Measurements from ENCODE around the gene SIT1.

Gene SIT1, protein sequence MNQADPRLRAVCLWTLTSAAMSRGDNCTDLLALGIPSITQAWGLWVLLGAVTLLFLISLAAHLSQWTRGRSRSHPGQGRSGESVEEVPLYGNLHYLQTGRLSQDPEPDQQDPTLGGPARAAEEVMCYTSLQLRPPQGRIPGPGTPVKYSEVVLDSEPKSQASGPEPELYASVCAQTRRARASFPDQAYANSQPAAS
- 26.1 to 40.5 reads per million in 2 donors for total RNA-seq

DNA sequence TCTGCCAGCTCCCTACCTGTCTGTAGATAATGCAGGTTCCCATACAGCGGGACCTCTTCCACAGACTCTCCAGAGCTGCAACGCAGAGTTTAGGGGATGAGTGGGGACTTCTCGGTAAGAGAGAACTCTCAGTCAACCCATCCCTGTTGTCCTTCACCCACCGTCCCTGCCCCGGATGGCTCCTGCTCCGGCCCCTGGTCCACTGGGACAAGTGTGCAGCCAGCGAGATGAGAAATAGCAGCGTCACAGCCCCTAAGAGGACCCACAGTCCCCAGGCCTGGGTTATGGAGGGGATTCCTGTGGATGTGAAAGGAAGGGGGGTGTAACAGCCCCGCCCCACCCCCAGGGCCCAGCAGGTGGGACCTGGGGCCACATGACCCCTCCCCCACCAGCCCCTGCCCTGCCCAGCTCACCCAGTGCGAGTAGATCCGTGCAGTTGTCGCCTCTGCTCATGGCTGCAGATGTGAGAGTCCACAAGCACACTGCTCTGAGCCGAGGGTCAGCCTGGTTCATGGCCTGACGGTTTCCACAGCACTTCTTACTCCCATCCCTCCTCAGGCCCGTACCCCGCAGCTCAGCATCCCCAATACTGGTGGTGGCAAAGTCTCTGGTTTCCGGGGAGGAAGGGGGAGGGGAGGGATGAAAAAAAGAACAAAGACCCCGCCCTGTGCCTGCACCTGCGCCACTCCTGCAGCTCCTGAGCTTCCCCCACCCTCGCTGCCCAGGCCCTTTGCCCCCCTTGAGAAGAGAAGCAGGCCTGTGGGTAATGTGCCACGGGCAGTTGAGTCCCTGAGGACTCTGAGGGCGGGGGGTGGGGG, at the start of gene SIT1:
Gene SIT1, minus strand, starts transcription at position 591 of the 818 bp plus-strand sequence. Its CDS starts 78 bp downstream, at position 513.
- DNase-seq = no peak

DNA sequence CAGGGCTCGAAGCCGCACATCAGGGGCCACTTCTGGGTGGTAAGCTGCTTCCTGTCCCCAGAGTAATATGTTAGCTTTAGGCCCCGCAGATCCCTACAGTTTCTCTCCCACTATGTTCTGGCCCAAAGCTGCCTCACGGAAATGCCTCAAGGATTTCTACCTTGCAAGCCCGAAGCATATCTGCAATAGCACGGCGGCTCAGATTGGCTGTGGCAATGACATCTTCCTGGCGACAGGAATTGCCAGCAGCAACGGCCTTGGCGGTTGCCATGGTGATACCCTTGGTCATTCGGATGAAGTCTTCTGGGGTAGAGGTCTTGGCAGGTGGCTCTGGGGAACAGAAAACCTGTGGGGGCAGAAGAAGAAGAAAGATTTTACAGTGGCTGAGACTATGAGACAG, 49.3 kb upstream of the SIT1 start:
- DNase-seq = no peak

DNA sequence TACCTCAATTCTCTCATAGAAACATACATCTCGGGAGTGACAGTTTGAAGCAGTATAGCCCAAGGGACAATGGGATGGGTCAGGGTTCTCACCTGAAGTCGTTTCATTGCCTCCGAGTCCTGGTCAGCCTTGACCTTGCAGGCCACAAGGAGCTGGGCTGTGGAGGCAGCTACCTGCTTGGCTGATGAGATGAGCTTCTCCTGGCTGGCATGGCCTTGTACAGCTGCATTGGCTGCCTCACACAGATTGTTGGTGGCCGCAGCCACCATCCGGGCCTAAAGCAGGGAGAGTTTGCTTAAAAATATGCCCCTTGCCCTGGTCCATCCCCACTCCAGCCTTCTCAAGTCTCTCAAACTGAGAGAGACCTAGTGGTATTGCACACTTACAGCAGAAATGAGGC, 47.5 kb upstream of the SIT1 start:
- no peak for DNase-seq

DNA sequence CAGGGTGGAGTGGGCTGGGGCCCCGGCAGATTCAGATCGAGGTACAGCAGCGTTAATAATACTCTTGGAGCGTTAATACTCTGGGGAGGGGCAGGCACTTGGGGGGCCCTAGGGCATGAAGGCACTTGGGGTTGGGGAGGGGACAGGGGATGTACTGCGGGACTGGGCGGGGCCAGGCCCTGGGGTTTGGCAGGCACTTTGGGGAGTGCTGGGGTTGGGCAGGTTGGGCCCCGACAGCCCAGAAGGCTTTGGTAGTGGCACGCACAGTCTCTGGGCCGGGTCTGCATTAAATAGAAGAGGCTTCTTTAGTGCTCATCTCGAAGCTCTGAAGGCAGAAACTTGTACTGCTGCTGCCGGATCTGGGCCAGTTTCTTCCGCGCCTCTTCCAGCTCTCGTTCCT, 46.8 kb upstream of the SIT1 start:
- no peak for DNase-seq

DNA sequence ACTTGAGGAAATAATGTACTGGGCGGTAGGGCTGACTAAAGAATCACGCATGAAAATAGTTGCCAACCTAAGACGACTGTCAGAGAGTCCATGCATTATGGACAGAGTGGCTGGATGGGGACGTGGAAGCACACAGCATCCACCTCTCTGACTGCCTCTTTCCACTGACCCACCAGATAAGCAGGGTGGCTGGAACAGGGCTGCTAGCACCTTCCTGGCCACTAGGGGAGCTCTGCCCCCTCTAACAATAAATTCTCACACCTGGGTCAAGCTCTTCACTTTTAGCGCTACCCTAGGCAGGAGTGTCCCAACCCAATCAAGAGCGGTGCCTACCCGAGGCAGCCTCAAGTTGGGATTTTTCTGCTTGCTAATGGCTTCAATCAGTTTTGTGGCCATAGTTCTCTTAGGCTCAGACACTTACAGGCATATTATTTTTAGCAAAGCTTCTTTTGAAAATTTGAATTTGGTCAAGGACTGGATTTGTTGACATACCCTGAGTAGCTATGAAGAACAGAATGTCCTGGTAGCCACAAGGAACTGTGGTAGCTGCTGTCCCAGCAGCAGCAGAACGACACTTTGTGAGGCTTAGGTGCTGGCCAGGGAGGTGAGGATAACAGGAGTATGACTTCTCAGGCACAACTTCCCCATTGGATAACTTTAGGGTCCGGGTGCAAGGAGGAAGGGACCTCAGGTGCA, 45.9 kb upstream of the SIT1 start:
- peak; percentile 42 for DNase-seq

DNA sequence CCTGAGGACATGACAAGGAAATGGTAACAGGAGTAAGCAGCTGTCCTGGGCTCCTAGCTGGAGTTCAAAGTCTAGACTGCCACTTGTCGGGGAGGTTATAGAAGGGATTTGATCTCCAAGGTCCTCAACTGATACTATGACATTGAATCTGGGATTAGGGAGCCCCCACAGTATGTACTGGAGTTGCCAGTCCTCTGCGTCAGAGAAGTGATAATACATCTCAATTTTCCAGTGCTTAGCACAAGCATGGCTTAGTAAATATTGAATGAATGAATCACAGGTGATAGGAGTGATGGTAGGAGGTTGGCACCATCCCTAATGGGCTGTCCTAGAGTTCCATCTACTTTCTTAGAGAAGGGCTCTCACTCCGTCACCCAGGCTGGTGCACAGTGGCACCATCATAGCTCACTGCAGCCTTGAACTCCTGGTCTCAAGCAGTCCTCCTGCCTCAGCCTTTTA, 45.2 kb upstream of the SIT1 start:
- no peak for DNase-seq

DNA sequence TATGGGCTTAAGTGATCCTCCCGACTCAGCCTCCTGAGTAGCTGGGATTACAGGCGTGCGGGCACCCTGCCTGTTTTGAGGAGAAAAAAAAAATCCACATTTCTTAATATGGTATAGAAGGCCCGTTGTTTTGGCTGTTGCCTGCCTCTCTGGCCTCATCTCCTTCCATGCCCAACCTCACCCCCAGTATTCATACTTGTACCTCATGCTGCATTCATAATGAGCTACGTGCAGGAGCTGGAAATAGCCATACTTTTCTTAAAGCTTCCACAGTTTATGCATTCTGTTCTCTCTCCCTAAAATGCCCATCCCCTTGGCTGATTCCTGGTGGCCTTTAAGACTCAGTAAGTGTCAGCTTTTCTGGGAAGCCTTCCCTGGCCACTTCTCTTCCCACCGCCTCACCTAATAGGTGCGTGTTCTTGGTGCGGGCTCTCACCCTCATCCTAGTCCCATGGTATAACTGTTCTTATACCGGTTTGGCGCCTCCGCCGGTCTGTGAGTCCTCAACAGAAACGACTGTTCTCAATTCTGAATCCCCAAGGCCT, 41.1 kb upstream of the SIT1 start:
- no peak for DNase-seq

DNA sequence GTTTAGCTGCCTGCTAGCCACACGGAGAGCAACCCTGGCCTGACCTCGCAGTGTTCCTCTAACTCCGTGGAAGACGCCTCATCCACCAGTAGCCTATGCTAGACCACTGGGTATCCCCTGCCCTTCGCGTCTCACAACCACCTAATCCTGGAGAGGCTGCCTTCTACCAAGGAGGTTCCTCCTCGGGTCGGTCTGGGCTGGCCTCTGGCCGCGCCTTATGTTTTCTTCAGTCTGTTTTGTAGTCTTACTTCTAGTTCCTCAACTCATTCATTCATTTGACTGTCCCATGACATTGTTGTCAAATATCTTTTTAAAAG, 40.6 kb upstream of the SIT1 start:
- DNase-seq = no peak

DNA sequence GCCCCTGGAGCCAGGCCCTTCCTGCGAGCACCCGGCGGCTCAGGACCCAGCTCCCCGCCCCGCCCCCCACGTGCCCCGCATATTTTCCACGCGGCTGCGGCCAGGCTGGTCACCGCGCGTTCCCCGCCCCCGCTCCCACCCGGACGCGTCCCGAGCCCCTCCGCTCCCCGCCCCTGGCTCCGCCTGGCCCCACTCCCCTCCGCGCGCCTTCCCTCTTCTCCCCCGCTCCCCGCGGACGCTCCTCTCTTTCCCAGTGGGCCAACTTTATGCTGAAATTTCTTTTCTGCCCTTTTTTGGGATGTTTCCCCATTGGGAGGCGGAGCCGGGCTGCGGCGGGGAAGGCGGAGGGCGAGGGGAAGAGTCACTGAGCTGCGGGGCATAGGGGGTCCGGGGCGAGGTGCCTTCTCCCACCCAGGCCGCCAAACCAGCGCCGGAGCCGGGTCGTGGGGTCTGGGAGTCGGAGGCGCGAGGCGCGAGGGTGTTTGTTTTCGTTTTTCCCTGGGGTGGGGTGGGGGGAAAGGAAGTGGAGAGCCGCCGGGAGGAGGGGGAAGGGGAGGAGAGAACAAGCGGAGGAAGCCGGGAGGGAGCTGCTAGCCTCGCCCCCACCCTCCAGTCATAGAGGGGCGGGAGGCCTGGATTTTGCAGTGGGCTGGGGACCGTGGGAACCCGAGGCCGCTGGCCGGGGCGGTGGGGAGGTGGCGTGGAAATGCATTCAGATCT, 40.0 kb upstream of the SIT1 start:
- peak; percentile 30 for DNase-seq

DNA sequence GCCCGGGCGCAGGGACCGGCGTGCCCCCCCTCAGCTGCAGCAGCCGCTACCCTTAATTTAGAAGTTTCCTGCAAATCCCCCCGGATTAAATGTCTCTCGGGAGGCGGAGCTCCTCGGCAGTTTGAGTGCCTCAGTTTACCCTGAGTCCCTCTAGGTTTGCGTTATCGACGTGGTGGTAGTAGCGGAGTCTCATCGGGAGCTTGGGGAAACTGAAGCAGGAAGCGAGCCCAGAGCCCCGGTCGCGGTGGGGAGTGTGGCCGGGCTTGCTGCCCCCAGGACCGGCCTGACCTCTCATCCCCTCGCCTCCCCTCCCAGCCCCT, 39.5 kb upstream of the SIT1 start:
- no peak for DNase-seq

DNA sequence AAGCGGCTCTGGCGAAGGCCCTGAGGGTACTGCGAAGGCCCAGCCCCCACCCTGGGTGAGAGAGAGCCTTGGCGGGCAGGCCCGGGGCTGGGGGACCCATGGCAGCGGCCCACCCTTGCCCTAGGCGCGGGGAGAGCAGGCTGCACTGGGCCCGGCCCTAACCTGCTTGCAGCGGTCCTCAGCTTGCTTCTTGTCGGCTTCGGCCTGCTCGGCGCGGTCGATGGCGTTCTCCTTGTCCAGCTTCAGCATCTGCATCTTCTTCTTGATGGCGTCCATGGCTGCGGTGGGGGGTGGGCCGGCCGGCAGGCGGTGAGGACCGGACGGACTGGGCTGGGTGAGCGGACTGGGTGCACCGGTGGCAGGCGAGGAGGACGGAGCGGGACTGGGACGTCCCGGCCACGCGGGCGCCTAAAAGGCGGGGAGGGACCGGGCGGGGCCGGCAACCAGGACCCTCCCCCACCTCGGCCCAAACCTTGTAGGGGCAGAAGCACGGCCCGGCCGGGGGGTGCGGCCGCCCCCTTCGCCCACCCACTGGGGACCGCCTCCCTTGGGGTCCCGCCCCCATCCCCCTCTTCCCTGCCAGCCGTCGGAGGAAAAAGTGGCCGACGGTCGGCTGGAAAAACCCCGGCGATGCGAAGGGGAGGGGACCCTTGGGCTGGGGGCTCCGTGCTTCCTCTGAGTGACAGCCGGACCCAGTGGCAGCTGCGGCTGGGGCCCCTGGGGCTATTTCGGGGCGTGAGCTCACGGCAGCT, 39.0 kb upstream of the SIT1 start, which contains the start of gene TPM2:
Gene TPM2, minus strand, starts transcription at position 384 of the 752 bp plus-strand sequence. Its CDS starts 108 bp downstream, at position 276.
- DNase-seq = no peak

DNA sequence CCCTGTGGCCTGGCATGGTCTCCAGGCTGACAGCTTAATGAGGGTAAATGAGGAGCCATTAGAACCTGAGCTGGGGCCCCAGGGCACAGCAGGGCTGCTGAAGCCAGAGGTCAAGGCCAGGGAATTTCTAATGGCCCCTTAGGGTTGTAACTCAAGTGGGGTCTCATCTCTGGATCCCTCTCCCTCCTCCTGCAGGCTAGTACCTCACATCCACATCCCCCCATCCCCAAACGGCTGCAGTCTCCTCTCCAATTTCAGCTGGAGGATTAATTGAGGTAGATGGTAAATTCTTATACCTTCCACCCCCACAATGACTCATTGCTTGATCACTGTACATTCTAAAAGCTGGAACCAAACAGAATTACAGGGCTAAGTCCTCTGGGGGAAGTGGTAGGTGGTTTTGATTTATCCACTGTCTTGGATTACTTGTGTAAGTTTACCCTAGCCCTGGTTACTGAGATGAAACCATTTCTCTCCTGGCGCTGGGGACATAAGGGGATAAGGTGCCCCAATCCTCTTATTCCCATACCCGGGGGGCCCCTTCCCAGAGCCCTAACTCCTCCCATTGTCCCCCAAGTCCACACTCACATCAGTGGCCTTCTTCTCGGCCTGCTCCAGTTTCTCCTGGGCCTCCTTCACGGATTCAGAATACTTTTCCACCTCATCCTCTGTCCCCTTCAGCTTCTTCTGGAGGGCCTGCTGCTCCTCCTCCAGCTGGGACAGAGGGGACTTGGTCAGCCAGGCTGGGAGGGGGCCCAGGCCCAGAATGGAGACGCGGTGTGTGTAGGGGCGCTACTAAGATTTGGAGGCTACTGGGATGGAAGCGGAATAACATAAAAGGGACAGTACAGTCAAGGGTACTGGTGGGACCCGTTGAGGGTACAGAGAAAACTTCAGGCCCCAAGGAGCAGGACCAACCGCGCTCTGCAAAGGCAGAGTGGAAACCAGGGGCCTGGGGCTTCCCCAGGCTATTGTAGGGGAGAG, 38.1 kb upstream of the SIT1 start:
- DNase-seq = no peak

DNA sequence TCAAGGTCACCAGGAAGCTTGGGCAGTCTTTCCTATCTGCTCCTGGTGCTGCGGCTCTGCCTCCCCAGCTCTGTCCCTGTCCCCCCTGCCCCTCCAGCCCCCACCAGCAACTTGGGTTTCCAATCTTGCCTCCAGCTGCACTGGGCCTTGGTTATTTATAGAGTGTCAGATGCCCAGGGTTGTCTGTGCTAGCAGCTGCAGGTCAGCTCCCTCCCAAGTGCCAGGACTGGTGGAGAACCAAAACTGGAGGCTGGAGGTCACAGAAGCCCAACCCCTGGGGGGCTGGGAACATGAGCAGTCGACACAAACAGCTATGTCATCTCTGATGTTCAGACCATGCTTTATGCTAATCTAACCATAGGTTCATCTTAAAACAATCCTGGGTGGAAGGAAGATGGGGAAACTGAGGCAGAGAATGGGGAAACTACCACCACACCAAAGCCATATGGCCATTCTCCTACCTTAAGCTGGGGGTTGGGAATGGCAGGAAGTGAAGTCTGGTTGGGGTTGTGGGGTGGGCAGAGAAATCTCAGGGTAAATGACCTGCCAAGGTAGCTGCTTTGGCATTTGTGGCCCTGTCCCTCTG, 37.3 kb upstream of the SIT1 start:
- no peak for DNase-seq

DNA sequence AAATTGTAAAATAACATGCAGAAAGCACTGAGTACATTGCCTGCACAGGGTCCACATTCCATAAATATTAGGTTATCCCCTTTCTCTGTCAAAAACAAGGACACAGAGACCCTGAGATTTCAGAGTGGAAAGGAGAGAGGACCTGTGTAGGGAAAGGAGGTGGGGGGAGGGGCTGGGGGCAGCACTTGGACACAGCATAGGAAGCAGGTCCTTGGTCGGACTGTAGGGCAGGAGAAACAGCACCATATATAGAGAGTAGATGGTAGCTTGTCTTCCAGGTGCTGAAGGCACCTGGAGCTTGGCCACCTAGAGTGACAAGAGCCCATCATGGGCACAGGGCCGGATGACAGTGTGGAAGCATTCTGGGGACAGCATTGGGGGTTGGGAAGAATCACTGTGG, 36.6 kb upstream of the SIT1 start:
- DNase-seq = no peak

DNA sequence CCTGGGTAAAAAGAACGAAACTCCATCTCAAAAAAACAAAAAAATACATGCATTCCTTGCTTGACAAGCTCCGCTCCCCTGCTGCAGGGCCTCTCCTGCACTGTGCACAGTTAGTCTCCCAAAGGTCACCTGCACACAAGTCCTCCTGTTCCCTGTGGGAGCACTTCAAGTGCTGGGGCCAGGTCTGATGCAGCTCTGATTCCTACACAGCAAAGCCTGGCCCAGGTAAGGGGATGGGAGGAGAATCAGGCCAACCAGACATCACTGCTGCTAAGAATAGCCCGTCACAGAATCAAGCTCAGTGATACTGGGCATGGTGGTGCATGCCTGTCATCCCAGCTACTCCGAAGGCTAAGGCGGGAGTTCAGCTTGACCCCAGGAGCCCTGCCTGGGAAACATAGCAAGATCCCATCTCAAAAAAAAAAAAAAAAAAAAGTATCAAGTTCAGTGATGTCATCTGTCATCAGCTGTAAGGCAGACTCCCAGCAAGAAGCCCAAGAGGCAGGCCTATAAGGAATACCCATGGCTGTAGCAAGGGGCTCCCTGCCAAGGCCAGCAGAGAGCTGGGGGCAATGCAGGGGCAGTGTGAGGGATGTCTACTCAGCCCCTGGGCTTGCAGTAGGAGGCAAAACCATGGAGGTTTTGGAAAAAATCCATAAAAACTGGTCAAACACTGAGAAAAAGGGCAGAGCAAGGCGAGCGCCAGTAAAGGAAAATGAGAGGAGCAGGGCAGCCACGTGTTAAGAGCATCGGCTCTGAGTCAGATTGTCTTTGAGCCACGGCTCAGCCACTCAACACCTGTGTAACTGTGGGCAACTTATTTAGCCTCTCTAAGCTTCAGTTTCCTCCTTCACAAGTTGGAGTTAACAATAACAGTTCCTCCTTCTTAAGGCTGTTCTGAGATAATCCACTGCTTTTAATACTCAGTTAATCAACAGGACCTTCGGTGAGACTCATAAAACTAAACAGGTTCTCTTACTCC, 35.8 kb upstream of the SIT1 start:
- no peak for DNase-seq

DNA sequence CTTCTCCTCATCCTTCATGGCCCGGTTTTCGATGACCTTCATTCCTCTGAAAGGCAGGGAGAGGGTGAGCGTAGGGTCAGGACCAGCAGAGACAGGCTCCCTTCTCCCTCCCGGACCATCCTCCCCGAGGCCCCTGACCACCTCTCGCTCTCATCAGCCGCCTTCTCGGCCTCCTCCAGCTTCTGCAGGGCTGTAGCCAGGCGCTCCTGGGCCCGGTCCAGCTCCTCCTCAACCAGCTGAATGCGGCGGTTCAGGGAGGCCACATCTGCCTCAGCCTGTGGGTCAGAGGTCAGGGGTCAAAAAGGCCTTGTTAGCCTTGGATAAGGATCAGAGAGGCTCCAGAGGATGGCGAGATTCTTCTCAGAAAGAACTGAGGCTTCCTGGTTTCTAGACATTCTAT, 34.8 kb upstream of the SIT1 start:
- DNase-seq = no peak

DNA sequence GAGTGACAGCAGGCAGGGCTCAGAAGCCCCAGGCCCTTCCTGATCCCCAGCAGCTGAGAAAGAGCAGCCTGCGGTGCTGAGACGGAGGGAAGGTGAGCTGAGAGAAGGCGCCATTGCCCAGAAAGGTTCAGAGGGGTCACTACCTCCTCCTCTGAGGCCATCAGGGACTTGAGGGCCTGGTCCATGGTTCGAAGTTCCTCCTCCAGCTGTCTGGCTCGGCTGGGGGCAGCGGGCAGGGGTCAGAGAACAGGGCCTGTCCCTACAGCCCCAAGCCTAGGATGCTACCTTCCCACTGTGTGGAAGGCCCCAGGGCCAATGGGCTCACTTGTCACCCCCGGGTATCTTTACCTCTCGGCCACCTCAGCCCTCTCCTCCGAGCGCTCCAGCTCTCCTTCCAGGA, 34.2 kb upstream of the SIT1 start:
- DNase-seq = no peak

DNA sequence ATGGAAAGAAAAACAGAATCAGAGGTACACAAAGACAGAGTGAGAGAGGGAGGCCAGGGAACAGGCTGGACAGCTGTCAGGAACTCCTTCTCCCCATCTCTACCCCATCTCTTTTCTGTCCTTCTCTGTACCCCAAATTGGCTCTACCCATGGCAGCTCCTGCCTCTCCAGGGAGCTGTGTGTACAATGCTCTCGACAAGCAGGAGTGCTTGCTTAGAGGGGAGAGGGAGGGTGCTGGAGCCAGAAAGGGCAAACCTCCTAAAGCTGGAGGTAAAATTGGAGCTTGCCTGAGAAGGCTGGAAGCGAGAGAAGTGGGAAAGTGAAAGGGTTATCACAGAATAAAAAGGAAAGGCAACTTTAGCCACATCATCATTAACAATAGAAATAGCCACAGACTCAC, 32.6 kb upstream of the SIT1 start:
- no peak for DNase-seq
